T-helper 2 cell treated with Interferon-gamma antibody and Interleukin-4, amounts not matched to agents 100 ng/mL and 5 ng/mL, for 36 hours (primary cell): ENCODE data around the gene CACNA1D. TPM values are rescaled to one million over a fixed set of nuclear protein-coding genes. Genes with fewer than 3 reads are reported as not detected.

Source experiments
- intact Hi-C: fragments of 100-400 bp; cut with micrococcal nuclease; formaldehyde crosslinking; loops from one replicate; pipeline ENCODE4 v1.15.1; 2023
- total RNA-seq: library from RNA; stranded (reverse); gene quantifications from 2 replicates; pipeline ENCODE4 v1.2.3, GENCODE V29; 2022

CACNA1D gene
- total RNA-seq, 1 donor from 2014 or later = 4.5 TPM

DNA sequence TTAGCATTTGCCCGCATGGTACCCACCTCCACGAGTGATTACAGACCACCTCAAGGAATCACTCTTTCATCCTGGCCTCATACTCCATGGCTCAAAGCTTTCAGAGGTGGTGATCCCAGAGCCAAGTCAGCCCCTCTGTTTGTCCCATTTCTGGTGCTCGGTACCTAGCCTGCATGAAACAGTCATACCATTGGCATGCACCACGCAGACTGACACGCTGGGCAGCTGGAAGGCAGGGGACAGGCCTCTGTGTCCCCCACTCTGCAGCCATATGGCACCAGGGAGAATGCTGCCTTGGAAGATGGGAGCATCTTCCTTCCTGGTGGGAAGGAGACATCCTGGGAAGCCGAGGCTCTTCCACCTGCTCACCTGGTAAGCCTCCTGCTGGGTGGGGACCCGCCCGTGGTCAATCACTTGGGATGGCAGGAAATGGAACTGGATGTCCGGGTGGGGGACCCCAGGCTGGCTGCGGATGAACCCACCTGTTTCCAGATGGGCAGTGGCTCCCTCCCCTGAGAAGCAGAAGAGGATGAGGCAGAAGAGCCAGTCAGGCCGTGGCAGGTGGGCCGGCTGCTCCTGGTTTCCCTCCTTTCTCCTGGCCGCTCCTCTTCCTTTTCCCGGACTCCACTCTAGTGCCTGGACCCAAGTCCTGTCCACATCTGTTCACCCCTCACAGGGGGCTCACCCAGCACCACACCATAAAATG, 324.9 kb downstream of the CACNA1D start:
- intact Hi-C loops = no loop called here

- intact Hi-C loops = no loop called here
Measured at GRCh38 chr3:53820084-53820483, 325.7 kb downstream of the CACNA1D start.

DNA sequence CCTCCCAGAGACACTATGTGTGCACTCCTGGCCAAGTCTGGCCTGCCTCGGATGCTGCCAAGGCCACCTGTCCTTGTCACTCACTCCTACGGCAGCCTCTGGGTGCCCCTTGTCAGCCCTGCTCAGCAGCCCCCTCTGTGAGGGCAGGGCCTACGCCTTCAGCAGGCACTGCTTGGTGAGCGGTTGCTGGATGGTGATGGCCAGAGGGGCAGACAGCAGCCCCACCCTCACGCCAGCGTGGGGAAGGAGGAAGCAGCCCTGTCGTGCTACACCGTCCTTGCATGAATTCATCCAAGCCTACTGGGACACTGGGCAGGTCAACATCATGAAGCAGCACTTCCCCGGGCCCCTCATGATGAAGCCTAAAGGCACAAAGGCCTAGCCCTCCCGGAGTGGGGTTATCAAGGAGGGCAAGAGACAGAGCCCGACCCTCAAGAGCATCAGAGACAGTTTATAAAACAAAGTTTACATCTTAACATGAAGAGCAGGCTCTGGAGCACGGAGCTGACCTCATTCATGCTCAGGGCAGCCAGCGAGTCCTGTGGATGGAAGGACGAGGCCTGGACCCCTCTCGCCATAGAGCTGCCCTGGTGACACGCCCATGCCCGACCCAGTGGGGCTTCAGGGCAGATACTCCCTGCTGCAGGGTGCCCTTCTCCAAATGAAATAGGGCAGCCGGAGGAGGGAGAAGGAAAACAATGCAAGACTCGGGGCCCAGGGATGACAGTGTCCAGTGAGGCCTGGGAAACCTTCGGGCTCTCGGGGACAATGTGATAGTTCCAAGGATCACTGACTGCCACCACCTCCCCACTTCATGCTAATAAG, 326.6 kb downstream of the CACNA1D start:
- intact Hi-C loops = no loop called here

GRCh38 chr3:53821631-53822121, 327.3 kb downstream of the CACNA1D start:
- intact Hi-C loops = no loop called here

DNA sequence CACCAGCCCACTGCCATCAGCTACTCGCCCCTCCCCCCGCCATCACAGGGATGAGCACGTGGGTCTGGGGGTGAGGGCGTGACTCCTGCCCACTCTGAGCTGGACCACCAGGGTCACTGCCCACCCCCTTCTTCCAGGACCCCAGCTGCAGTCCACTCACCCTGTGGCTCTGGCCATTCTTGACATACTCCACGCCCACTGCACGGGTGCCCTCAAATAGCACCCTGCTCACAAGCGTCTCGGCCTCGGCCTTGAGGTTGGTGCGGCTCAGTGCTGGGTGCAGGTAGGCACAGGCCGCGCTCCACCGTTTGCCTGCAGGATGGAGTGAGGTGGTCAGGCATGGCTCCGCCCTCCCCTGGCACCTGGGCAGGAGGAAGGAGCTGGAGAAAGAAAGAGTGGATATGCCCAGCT, 327.9 kb downstream of the CACNA1D start:
- intact Hi-C loops = no loop called here

DNA sequence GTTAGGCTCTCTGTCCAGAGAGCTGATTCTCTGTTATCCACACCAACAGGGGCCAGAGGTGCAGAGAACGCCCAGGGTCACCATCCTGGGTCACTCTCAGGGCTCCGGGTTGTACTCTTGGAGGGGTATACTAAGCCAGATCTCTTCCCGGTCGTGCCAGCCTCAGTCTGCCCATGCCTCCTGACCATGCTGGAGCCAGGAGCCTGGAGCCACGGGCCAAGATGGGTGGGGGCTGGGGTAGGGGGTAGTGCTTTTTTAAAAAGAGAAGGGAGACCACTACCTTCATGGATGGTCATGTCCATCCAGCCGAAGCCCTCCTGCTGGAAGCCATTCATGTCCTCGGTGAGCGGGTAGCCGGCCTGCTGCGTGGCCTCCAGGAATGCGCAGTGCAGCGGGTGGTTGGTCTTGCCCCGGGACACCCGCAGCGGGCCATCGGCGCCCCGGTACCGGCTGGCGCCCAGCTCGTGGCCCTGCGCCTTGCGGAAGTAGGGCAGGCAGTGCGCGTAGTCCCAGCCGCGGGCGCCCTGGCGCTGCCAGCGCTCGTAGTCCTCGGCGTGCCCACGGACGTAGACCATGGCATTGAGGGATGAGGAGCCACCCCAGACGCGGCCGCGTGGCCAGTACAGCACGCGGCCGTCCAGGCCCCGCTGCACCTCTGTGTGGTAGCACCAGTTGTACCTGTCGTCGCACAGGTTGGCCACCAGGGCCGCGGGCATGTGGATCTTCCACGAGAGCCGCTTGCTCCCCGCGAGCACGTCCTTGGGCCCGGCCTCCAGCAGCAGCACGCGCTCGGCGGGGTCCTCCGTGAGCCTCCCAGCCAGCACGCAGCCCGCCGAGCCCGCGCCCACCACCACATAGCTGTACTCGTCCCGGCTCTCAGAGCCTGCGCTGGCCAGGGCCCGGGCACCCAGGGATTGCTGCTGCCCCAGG, 328.9 kb downstream of the CACNA1D start:
- intact Hi-C loops = no loop called here

DNA sequence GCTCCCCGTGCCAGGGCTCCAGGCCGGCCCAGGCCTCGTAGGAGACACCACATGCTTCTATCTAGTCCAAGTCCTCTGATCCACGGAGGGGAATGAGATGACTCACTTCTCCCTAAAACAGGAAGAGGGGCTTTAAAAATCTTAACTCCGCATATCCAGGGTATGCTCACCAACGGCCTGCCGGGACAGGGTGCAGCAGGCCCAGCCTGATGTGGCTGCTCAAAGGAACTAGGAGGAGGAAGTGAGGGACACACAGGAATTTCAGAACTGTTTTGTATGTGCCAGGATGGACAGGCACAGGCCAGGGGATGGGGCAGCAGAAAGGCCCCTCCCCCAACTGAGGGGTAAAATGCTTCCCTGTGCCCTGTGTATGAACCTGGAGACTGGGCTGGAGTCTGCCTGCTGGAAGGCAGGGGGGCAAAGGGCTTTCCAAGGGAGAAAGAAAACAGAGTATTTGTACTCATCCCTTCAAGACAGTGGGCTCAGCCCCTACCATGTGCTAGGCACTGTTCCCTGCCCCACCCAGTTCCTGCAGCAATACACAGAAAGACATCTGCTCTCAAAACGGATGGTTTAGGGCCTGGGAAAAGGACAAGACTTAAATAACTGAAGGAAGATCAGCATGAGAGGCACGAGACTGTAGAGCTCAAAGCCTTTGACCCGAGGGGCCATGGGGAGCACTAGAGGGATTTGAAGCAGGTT, 329.7 kb downstream of the CACNA1D start:
- intact Hi-C loops = no loop called here

GRCh38 chr3:53824795-53825194, 330.4 kb downstream of the CACNA1D start:
- intact Hi-C loops = no loop called here

DNA sequence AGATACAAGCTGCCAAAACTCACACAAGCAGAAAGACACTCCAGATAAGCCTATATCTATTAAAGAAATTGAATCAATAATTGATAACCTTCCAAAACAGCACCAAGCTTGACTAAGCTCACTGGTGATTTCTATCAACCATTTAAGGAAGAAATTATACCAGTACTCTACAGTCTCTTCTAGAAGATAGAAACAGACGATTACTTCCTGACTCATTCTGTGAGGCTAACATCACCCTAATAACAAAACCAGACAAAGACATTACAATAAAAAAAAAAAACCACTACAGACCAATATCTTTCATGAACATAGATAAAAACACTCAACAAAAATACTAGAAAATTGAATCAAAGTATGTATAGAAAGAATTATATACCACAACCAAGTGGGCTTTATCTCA, 331.6 kb downstream of the CACNA1D start:
- intact Hi-C loops = no loop called here

DNA sequence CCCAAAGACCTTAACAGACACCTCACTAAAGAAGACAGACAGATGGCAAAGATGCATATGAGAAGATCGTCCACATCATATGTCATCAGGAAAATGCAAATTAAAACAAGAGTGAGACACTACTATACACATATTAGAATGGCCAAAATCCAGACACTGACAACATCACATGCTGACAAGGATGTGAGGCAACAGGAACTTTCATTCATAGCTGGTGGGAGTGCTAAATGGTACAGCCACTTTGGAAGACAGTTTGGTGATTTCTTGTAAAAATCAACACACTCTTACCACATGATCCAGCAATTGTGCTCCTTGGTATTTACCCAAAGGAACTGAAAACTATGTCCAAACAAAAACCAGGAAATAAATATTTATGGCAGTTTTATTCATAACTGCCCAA, 334.2 kb downstream of the CACNA1D start:
- intact Hi-C loops = no loop called here

DNA sequence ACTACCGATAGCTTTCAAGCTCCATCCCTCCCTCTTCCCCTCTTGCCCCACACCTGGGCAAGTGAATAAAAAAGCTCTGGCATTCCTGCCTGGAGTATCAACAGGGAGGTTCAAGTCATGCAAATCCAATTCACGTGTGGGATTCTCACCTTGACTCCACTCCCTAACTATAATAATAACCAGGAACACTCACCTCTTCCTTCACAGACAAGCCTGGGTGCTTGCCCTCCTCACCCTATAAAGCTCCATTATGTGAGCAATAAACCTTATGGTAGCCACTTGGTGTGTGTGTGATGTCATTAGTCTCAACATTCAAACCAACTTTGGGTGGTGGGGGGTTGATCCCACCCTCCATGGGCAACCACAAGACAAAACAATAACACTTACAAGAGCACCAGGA, 335.2 kb downstream of the CACNA1D start:
- intact Hi-C loops = no loop called here

DNA sequence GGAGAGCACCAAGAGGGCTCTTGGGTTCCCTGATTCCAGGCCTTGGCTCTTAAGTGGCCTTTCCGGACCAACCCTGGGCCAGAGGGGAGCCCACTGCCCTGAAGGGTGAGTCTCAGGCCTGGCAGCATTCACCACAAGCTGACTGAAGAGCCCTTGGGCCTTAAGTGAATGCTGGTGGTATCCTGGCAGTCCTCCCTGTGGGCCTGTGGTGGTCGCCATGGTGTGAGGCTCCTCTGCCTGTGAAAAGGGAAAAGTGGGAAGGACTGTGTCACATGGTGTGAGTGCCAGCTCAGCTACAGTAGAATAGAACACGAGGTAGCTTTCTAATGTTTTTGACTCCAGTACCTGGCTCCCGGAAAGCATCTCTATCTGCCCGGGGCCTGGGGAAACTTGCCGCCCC, 336.5 kb downstream of the CACNA1D start:
- intact Hi-C loops = no loop called here

GRCh38 chr3:53833053-53833645, 338.7 kb downstream of the CACNA1D start:
- intact Hi-C loops = no loop called here

DNA sequence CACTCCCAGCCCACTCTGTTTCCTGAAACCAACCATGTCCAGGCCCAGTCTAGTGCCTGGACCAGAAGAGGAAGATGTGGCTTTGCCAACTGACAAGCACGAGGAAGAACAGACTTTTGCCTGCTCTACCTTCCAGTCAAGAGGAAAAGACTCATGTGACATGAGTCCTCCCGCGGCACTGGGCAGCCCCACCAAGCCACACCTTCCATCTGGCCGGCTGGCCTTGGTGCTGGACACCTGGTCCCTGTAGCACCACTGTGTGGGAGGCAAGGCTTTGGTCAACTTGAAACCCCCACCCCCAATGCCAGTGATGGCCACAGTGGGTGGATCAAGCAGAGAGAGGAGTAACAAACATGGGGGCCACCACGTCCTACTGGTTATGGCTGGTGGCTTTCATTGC, 339.3 kb downstream of the CACNA1D start:
- intact Hi-C loops = no loop called here

- intact Hi-C loops = no loop called here
Measured at GRCh38 chr3:53834429-53835095, 340.2 kb downstream of the CACNA1D start.

DNA sequence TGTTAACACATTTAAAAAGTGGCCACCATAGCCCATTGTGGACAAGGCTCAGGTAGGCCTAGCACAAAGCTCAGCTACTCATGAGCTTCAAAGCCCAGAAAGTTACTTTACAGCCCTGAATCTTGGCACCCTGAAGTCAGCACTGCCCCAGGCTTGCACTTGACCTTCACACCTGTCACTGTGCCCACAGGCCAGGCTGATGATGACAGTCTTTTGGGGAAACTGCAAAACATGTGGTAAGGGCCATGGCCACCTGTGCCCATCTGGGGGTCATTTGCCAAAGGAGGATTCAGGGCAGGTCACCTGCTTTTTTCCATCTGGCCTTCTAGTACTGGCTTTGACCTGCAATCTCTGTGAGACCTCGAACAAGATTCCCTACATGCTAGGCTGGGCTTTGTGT, 340.8 kb downstream of the CACNA1D start:
- intact Hi-C loops = no loop called here

- intact Hi-C loops = no loop called here
Measured at GRCh38 chr3:53836084-53836872, 341.9 kb downstream of the CACNA1D start.

DNA sequence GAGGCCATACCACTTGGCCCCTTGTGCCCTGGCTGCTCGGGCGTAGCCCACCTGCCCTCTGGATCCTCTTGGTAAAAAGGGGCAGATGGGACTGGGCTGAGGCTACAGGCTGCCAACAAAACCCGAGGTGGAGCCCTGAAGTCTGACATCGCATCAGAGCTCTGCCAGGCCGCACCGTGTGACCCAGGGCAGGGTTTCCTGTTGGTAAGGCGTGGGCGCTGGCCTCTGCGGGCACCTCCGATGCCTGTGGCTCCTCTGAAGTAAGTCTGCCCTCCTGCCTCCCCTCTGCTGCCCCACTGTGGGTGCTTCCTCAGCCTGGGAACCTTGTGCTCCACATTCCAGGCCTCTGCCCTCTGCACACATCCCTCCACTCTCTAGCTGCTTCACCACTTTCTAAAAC, 342.9 kb downstream of the CACNA1D start:
- intact Hi-C loops = no loop called here

DNA sequence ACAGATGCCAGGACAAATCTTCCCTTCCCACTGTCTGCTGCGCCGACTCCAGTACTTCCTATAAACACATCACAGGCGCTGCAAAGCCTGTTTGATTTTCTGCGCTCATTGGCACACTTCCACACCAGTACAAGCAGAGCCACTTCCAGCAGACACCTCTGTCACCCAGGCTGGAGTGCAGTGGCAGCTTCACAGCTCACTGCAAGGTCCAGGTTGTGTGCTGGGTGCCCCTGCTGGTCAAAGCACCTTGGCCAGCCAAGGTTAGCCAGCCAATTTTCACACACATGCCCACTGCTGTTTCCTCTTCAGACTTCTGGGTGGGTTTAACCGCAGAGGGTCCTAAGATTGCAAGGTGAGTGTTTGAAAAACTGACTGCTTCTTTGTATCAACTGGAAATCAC, 346.9 kb downstream of the CACNA1D start:
- intact Hi-C loops = no loop called here
